DND-41 (cell line): ENCODE measurements around the gene KCNMA1.

Experiments used
- ATAC-seq: fragments of 200-7000 bp; cut with Tn5 transposase; 3 replicates; pipeline ENCODE4 v1.9.1; 2021; ENCODE audit warnings: low read depth; ENCODE audit not compliant: insufficient read depth
- DNase-seq: peaks from one replicate; pipeline ENCODE4 v3.0.0-alpha.2; 2020
- H2AFZ ChIP-seq: 2 replicates; pipeline ENCODE4 v1.6.0; 2012; ENCODE audit warnings: low read depth, low read length
- H3K27ac ChIP-seq: 2 replicates; pipeline ENCODE4 v1.5.1; 2012; ENCODE audit warnings: low read length, inconsistent platforms
- H3K27me3 ChIP-seq: fragments of 200-600 bp; sonication (generic); 2 replicates; pipeline ENCODE4 v1.6.0; 2012; ENCODE audit warnings: low read length, mild to moderate bottlenecking, inconsistent platforms; ENCODE audit not compliant: insufficient read depth, poor library complexity
- H3K36me3 ChIP-seq: 2 replicates; pipeline ENCODE4 v1.5.1; 2012; ENCODE audit warnings: low read length, inconsistent platforms; ENCODE audit not compliant: insufficient read depth
- H3K4me1 ChIP-seq: 2 replicates; pipeline ENCODE4 v1.5.1; 2012; ENCODE audit warnings: mild to moderate bottlenecking, low read length; ENCODE audit not compliant: insufficient read depth
- H3K4me2 ChIP-seq: 2 replicates; pipeline ENCODE4 v1.6.0; 2012; ENCODE audit warnings: mild to moderate bottlenecking, moderate library complexity, low read length, inconsistent platforms; ENCODE audit not compliant: insufficient read depth
- H3K4me3 ChIP-seq, 2 experiments: fragments of 200-600 bp in 1 of 2; shearing (Covaris generic) in 1 of 2; 2 replicates each; pipeline ENCODE4 v1.5.1; 2012 to 2016; ENCODE audit warnings: inconsistent platforms in 2 of 2, low read length in 2 of 2, mild to moderate bottlenecking in 2 of 2, low read depth in 1 of 2, moderate library complexity in 1 of 2
- H3K79me2 ChIP-seq: 2 replicates; pipeline ENCODE4 v1.6.0; 2012; ENCODE audit warnings: low read length, inconsistent platforms; ENCODE audit not compliant: insufficient read depth
- H3K9ac ChIP-seq: 2 replicates; pipeline ENCODE4 v1.6.0; 2012; ENCODE audit warnings: low read depth, mild to moderate bottlenecking, inconsistent platforms, low read length, moderate library complexity
- H3K9me3 ChIP-seq: 2 replicates; pipeline ENCODE4 v1.5.1; 2012; ENCODE audit warnings: low read length, moderate library complexity, mild to moderate bottlenecking, inconsistent platforms; ENCODE audit not compliant: insufficient read depth, severe bottlenecking
- H4K20me1 ChIP-seq: 2 replicates; pipeline ENCODE4 v1.6.0; 2012; ENCODE audit warnings: low read length; ENCODE audit not compliant: insufficient read depth
- EZH2 ChIP-seq: IDR thresholded peaks from 3 replicates; pipeline ENCODE4 v1.6.1; 2012; ENCODE audit warnings: borderline replicate concordance, low read depth, mild to moderate bottlenecking, moderate library complexity, low read length, inconsistent platforms; ENCODE audit not compliant: severe bottlenecking
- TF ChIP-seq, protein P1 (sequence below): IDR thresholded peaks from 2 replicates; pipeline ENCODE4 v1.5.1; 2012; ENCODE audit warnings: borderline replicate concordance, low read length, moderate library complexity, mild to moderate bottlenecking; ENCODE audit not compliant: poor library complexity, severe bottlenecking; ENCODE audit errors: extremely low read depth

Gene KCNMA1

DNA sequence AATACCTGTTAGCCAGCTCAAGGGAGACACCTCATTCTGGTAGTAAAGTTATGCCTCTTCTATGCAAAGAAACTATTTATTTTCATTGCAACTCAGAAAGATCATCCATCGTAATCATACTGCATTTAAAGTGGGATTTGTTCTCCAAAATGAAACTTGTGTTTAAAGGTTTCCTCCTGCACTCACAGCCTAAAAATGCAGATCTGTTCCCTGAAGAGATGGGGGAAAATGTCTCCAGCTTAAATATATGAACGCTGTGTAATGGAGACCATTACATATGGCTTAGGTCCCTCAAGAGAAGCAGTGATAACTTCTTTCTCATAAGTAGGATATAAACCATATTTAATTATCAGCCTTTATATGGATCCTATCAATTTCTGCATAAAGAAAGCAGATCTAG, 665.1 kb downstream of the KCNMA1 start:
- H3K27ac ChIP-seq: no peak overlapping the region
- no peak overlapping the region for H3K9ac ChIP-seq
- H3K36me3 ChIP-seq: no peaks in the 10 kb centered on the region
- ATAC-seq (no peak), DNase-seq (no peak)
- H3K9me3 ChIP-seq: no peaks in the 10 kb centered on the region
- H3K4me2 ChIP-seq: no peak overlapping the region
- H3K4me1 ChIP-seq: no peaks in the 10 kb centered on the region
- H3K4me3 ChIP-seq: no peak overlapping the region
- H2AFZ ChIP-seq: no peak overlapping the region
- TF ChIP-seq EZH2: no peak
- TF ChIP-seq, protein P1, sequence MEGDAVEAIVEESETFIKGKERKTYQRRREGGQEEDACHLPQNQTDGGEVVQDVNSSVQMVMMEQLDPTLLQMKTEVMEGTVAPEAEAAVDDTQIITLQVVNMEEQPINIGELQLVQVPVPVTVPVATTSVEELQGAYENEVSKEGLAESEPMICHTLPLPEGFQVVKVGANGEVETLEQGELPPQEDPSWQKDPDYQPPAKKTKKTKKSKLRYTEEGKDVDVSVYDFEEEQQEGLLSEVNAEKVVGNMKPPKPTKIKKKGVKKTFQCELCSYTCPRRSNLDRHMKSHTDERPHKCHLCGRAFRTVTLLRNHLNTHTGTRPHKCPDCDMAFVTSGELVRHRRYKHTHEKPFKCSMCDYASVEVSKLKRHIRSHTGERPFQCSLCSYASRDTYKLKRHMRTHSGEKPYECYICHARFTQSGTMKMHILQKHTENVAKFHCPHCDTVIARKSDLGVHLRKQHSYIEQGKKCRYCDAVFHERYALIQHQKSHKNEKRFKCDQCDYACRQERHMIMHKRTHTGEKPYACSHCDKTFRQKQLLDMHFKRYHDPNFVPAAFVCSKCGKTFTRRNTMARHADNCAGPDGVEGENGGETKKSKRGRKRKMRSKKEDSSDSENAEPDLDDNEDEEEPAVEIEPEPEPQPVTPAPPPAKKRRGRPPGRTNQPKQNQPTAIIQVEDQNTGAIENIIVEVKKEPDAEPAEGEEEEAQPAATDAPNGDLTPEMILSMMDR: no peak
- H3K27me3 ChIP-seq: peaks cover 12% of the 10 kb centered on the region
- H4K20me1 ChIP-seq: no peaks in the 10 kb centered on the region
- no peaks in the 10 kb centered on the region for H3K79me2 ChIP-seq

DNA sequence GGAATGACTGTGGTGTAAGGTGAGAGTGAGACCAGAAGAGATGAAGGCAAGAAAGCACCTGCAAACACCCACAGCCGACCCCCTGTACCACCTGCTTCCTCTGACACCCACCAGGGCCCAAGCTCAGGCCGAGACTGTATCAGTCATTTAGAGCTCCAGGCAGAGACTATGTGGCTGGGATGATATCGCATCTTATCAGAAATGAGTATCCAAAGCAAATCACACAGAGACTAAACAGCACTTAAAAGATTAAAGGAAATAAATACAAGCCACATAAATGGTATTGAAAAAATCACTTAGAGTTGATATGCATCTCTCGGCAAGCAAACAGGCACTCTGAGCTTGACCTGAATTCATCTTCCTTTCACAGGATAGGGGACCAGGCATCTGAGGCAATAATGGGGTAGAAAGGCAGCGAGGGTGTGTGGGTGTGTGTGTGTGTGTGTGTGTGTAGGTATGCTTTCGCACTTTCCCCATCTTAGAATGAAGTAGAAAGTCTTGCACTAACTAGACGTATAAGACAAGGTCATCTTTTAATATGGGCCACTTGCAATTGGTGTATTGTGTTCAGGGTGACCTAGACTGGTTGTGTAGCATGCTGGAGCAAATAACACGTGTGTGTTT, 665.9 kb downstream of the KCNMA1 start:
- no peaks in the 10 kb centered on the region for H3K4me1 ChIP-seq
- peaks cover 12% of the 10 kb centered on the region for H3K27me3 ChIP-seq
- H3K9me3 ChIP-seq: no peaks in the 10 kb centered on the region
- no peak overlapping the region for H3K27ac ChIP-seq
- no peaks in the 10 kb centered on the region for H3K36me3 ChIP-seq
- DNase-seq (no peak), ATAC-seq (no peak)
- TF ChIP-seq, protein P1: no peak
- TF ChIP-seq EZH2: no peak
- H2AFZ ChIP-seq: no peak overlapping the region
- H3K4me2 ChIP-seq: no peak overlapping the region
- no peaks in the 10 kb centered on the region for H3K79me2 ChIP-seq
- no peaks in the 10 kb centered on the region for H4K20me1 ChIP-seq
- H3K4me3 ChIP-seq: no peak overlapping the region
- H3K9ac ChIP-seq: no peak overlapping the region

DNA sequence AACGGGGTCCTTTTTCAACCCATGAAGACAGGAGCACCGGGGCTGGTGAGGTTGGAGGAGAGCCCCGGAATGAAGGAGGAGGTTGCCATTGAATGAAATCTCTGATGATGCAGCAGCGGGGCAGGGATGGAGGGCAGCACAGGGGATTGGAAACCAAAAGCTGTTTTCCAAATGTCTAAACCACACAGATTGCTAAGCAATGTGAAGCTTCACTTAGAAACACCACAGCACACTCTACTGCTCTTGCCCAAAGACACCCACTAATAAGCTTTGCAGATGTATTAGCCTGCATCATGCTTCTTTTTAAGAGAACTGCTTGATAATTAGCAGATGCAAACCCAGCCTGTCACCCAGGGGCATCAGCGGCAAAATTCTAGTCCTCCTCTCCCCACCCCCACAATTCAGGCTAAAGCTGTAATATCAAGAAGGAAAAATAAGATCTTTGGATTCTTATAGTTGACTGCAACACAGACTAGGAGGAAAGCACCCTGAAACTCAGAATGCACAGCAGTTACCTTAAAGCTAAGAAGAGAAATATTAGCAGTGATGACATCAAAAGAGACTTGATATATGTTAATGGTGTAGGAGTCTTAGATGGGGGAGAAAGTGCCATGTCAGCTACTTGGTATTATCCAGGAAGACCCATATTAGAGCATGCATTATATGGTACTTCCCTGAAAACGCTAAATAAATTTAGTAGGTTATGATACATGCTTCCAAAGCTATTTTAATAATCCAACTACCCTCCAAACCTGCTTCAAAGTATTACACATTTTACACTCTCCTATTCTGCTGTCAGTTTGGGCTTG, 666.7 kb downstream of the KCNMA1 start:
- H3K9ac ChIP-seq: no peak overlapping the region
- no peak overlapping the region for H2AFZ ChIP-seq
- no peaks in the 10 kb centered on the region for H4K20me1 ChIP-seq
- TF ChIP-seq, protein P1: no peak
- TF ChIP-seq EZH2: no peak
- H3K36me3 ChIP-seq: no peaks in the 10 kb centered on the region
- ATAC-seq (no peak), DNase-seq (no peak)
- H3K4me2 ChIP-seq: no peak overlapping the region
- H3K4me1 ChIP-seq: no peaks in the 10 kb centered on the region
- H3K79me2 ChIP-seq: no peaks in the 10 kb centered on the region
- H3K27me3 ChIP-seq: peaks cover 12% of the 10 kb centered on the region
- no peak overlapping the region for H3K4me3 ChIP-seq
- H3K9me3 ChIP-seq: no peaks in the 10 kb centered on the region
- H3K27ac ChIP-seq: no peak overlapping the region
